WTC11 (cell line): ENCODE measurements around the gene CHST11. TPM values are rescaled to one million over a fixed set of nuclear protein-coding genes. Genes with fewer than 3 reads are reported as not detected.

Experiments
- ATAC-seq: fragments of 200-7000 bp; cut with Tn5 transposase; 2 replicates; pipeline ENCODE4 v1.10.0; 2021; ENCODE audit warnings: mild to moderate bottlenecking, moderate library complexity
- CTCF ChIA-PET: fragments of 300-600 bp; sonication (Branson Sonifier 250); formaldehyde crosslinking; loops from one replicate; lab custom pipeline; 2021; ENCODE audit warnings: antibody characterized with exemption; lab: Charles Lee
- POLR2A ChIA-PET: fragments of 350-600 bp; sonication (Branson Sonifier 250); formaldehyde crosslinking; loops from one replicate; lab custom pipeline; 2021; ENCODE audit warnings: antibody characterized with exemption; lab: Charles Lee
- DNase-seq: peaks from one replicate; pipeline ENCODE4 v3.0.0; 2021; ENCODE audit warnings: low spot score
- H3K27ac Mint-ChIP-seq: 2 replicates; pipeline ENCODE4 v1.8.0; 2021; ENCODE audit warnings: mixed read lengths
- H3K27me3 Mint-ChIP-seq: 2 replicates; pipeline ENCODE4 v1.8.0; 2021; ENCODE audit warnings: low read depth, mild to moderate bottlenecking, moderate library complexity, mixed read lengths
- H3K36me3 Mint-ChIP-seq: 2 replicates; pipeline ENCODE4 v1.8.0; 2021; ENCODE audit warnings: mixed read lengths
- H3K4me1 Mint-ChIP-seq: 2 replicates; pipeline ENCODE4 v1.8.0; 2022; ENCODE audit warnings: mixed read lengths
- H3K4me3 Mint-ChIP-seq: 2 replicates; pipeline ENCODE4 v1.8.0; 2021; ENCODE audit warnings: mild to moderate bottlenecking, moderate library complexity, mixed read lengths
- H3K9me3 Mint-ChIP-seq: 2 replicates; pipeline ENCODE4 v1.8.0; 2021; ENCODE audit warnings: mixed read lengths
- E2F1 ChIP-seq: sonication (generic); formaldehyde crosslinking; IDR thresholded peaks from 2 replicates; pipeline ENCODE4 v1.8.0; 2022; ENCODE audit warnings: mild to moderate bottlenecking, missing genetic modification reagents
- ELF4 ChIP-seq: sonication (generic); formaldehyde crosslinking; IDR thresholded peaks from 2 replicates; pipeline ENCODE4 v1.8.1; 2022; ENCODE audit warnings: low read depth, mild to moderate bottlenecking, moderate library complexity, missing genetic modification reagents
- FOXP1 ChIP-seq: sonication (generic); formaldehyde crosslinking; IDR thresholded peaks from 2 replicates; pipeline ENCODE4 v1.8.0; 2022; ENCODE audit warnings: missing genetic modification reagents, mild to moderate bottlenecking, moderate library complexity, borderline replicate concordance
- GABPB1 ChIP-seq: sonication (generic); formaldehyde crosslinking; IDR thresholded peaks from 2 replicates; pipeline ENCODE4 v1.8.1; 2023; ENCODE audit warnings: mild to moderate bottlenecking, missing genetic modification reagents
- GRHL2 ChIP-seq: fragments of 250-450 bp; sonication (Bioruptor Pico); IDR thresholded peaks from 2 replicates; pipeline ENCODE4 v1.8.0; 2022; ENCODE audit warnings: mild to moderate bottlenecking, moderate library complexity; ENCODE audit not compliant: insufficient replicate concordance, severe bottlenecking
- HMGA2 ChIP-seq: fragments of 250-450 bp; sonication (Bioruptor Pico); IDR thresholded peaks from 2 replicates; pipeline ENCODE4 v1.4.0; 2021; ENCODE audit warnings: mild to moderate bottlenecking, moderate library complexity
- MYBL2 ChIP-seq: sonication (generic); formaldehyde crosslinking; IDR thresholded peaks from 2 replicates; pipeline ENCODE4 v1.8.1; 2023; ENCODE audit warnings: mild to moderate bottlenecking, moderate library complexity, missing genetic modification reagents
- TEAD1 ChIP-seq: sonication (generic); formaldehyde crosslinking; IDR thresholded peaks from 2 replicates; pipeline ENCODE4 v1.8.0; 2022; ENCODE audit warnings: mild to moderate bottlenecking, missing genetic modification reagents
- ZBTB43 ChIP-seq: sonication (generic); formaldehyde crosslinking; IDR thresholded peaks from 2 replicates; pipeline ENCODE4 v1.8.1; 2023; ENCODE audit warnings: mild to moderate bottlenecking, missing genetic modification reagents
- ZMAT4 ChIP-seq: fragments of 250-450 bp; sonication (Bioruptor Pico); IDR thresholded peaks from 2 replicates; pipeline ENCODE4 v1.9.0; 2021; ENCODE audit warnings: mild to moderate bottlenecking
- ZNF281 ChIP-seq: sonication (generic); formaldehyde crosslinking; IDR thresholded peaks from 2 replicates; pipeline ENCODE4 v1.8.0; 2023; ENCODE audit warnings: mild to moderate bottlenecking, missing genetic modification reagents
- total RNA-seq: library from RNA; stranded (reverse); gene quantifications from 3 replicates; pipeline ENCODE4 v1.2.3, GENCODE V29; 2021
- TF ChIP-seq, protein P1 (sequence below): sonication (generic); formaldehyde crosslinking; IDR thresholded peaks from 2 replicates; pipeline ENCODE4 v1.8.0; 2022; ENCODE audit warnings: mild to moderate bottlenecking, missing genetic modification reagents
- TF ChIP-seq, protein P2 (sequence below): sonication (generic); formaldehyde crosslinking; IDR thresholded peaks from 2 replicates; pipeline ENCODE4 v1.8.1; 2023; ENCODE audit warnings: mild to moderate bottlenecking, missing genetic modification reagents, borderline replicate concordance
- TF ChIP-seq, protein P3 (sequence below): sonication (generic); formaldehyde crosslinking; IDR thresholded peaks from 2 replicates; pipeline ENCODE4 v1.8.0; 2022; ENCODE audit warnings: mild to moderate bottlenecking, missing genetic modification reagents
- TF ChIP-seq, protein P4 (sequence below): fragments of 250-450 bp; sonication (Bioruptor Pico); IDR thresholded peaks from 2 replicates; pipeline ENCODE4 v2.1.2; 2022; ENCODE audit warnings: mild to moderate bottlenecking, moderate library complexity

CHST11 gene
- total RNA-seq, 1 experiment from 2014 or later, result 24.2 TPM

DNA sequence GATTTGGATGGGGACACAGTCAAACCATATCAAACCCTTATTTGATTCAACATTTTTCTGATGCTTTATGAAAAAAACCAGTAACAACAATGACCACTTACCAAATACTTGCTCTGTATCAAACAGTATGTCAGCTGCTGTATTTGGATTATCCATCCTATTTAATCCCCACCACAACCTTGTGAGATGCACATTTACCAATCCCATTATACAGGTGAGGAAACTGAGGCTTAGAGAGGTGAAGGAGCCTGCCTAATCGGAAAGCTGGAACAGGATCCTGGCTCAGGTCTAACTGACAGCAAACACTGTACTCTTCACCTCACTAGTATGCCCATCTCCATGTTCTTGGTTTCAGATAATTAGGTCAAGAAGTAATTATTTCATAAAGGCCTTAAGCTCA, 13.8 kb downstream of the CHST11 start (continued):
- TF ChIP-seq, protein P1, sequence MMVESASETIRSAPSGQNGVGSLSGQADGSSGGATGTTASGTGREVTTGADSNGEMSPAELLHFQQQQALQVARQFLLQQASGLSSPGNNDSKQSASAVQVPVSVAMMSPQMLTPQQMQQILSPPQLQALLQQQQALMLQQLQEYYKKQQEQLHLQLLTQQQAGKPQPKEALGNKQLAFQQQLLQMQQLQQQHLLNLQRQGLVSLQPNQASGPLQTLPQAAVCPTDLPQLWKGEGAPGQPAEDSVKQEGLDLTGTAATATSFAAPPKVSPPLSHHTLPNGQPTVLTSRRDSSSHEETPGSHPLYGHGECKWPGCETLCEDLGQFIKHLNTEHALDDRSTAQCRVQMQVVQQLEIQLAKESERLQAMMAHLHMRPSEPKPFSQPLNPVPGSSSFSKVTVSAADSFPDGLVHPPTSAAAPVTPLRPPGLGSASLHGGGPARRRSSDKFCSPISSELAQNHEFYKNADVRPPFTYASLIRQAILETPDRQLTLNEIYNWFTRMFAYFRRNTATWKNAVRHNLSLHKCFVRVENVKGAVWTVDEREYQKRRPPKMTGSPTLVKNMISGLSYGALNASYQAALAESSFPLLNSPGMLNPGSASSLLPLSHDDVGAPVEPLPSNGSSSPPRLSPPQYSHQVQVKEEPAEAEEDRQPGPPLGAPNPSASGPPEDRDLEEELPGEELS, result no peak
- TF ChIP-seq TEAD1 (CRISPR knock-in tag) (no peak), MYBL2 (CRISPR knock-in tag) (no peak), E2F1 (CRISPR knock-in tag) (no peak), ELF4 (no peak), FOXP1 (no peak), ZBTB43 (no peak)
- TF ChIP-seq, protein P2, sequence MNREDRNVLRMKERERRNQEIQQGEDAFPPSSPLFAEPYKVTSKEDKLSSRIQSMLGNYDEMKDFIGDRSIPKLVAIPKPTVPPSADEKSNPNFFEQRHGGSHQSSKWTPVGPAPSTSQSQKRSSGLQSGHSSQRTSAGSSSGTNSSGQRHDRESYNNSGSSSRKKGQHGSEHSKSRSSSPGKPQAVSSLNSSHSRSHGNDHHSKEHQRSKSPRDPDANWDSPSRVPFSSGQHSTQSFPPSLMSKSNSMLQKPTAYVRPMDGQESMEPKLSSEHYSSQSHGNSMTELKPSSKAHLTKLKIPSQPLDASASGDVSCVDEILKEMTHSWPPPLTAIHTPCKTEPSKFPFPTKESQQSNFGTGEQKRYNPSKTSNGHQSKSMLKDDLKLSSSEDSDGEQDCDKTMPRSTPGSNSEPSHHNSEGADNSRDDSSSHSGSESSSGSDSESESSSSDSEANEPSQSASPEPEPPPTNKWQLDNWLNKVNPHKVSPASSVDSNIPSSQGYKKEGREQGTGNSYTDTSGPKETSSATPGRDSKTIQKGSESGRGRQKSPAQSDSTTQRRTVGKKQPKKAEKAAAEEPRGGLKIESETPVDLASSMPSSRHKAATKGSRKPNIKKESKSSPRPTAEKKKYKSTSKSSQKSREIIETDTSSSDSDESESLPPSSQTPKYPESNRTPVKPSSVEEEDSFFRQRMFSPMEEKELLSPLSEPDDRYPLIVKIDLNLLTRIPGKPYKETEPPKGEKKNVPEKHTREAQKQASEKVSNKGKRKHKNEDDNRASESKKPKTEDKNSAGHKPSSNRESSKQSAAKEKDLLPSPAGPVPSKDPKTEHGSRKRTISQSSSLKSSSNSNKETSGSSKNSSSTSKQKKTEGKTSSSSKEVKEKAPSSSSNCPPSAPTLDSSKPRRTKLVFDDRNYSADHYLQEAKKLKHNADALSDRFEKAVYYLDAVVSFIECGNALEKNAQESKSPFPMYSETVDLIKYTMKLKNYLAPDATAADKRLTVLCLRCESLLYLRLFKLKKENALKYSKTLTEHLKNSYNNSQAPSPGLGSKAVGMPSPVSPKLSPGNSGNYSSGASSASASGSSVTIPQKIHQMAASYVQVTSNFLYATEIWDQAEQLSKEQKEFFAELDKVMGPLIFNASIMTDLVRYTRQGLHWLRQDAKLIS (CRISPR knock-in tag), result no peak

DNA sequence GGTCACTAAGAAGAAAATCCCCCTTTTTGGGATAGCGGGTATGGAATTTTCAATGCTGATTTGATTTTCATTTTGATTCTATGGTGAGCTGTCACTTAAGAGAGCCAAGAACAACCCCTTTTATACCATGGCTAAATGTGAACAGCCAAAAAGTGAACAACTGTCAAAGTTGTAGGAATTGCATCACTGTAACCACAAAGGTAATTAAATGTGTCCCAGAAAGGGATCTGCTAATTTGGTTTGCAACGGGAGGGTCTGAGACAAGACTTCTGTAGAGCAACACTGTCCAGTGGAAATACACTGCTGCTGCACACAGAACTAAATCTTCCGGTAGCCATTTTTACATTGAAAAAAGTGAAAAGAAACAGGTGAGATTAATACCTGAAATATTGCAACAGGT, 14.6 kb downstream of the CHST11 start:
- ChIA-PET POLR2A (no interaction called here), CTCF (no interaction called here)
- Mint-ChIP-seq H3K9me3 (no peaks in the 10 kb centered on the region), H3K27ac (no peak overlapping the region), H3K36me3 (no peaks in the 10 kb centered on the region), H3K4me1 (peaks cover 45% of the 10 kb centered on the region), H3K27me3 (no peaks in the 10 kb centered on the region), H3K4me3 (no peak overlapping the region)
- ATAC-seq, result no peak
- no peak for DNase-seq
- TF ChIP-seq, protein P3, sequence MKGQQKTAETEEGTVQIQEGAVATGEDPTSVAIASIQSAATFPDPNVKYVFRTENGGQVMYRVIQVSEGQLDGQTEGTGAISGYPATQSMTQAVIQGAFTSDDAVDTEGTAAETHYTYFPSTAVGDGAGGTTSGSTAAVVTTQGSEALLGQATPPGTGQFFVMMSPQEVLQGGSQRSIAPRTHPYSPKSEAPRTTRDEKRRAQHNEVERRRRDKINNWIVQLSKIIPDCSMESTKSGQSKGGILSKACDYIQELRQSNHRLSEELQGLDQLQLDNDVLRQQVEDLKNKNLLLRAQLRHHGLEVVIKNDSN (CRISPR knock-in tag), result no peak
- TF ChIP-seq, protein P1, result no peak
- no peak for TF ChIP-seq ZNF281 (CRISPR knock-in tag)
- TF ChIP-seq, protein P4, sequence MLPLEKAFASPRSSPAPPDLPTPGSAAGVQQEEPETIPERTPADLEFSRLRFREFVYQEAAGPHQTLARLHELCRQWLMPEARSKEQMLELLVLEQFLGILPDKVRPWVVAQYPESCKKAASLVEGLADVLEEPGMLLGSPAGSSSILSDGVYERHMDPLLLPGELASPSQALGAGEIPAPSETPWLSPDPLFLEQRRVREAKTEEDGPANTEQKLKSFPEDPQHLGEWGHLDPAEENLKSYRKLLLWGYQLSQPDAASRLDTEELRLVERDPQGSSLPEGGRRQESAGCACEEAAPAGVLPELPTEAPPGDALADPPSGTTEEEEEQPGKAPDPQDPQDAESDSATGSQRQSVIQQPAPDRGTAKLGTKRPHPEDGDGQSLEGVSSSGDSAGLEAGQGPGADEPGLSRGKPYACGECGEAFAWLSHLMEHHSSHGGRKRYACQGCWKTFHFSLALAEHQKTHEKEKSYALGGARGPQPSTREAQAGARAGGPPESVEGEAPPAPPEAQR (CRISPR knock-in tag), result no peak
- no peak for TF ChIP-seq TEAD1 (CRISPR knock-in tag)
- TF ChIP-seq GRHL2 (CRISPR knock-in tag), result no peak
- no peak for TF ChIP-seq ZMAT4
- TF ChIP-seq GABPB1, result no peak
- TF ChIP-seq HMGA2 (CRISPR knock-in tag), result no peak
